WTC11 (cell line): Measurements from ENCODE around the gene ZNF772. TPM values are rescaled to one million over a fixed set of nuclear protein-coding genes. Genes with fewer than 3 reads are reported as not detected.
"Not testable (repeated sequence)": the region's sequence is repeated elsewhere in the genome, so short reads cannot be mapped to it uniquely, and the experiment has no call there.

ENCODE experiments used
- ATAC-seq: fragments of 200-7000 bp; cut with Tn5 transposase; 2 replicates; pipeline ENCODE4 v1.10.0; 2021; ENCODE audit warnings: mild to moderate bottlenecking, moderate library complexity
- CTCF ChIA-PET: fragments of 300-600 bp; sonication (Branson Sonifier 250); formaldehyde crosslinking; loops from one replicate; lab custom pipeline; 2021; ENCODE audit warnings: antibody characterized with exemption; lab: Charles Lee
- POLR2A ChIA-PET: fragments of 350-600 bp; sonication (Branson Sonifier 250); formaldehyde crosslinking; loops from one replicate; lab custom pipeline; 2021; ENCODE audit warnings: antibody characterized with exemption; lab: Charles Lee
- DNase-seq: peaks from one replicate; pipeline ENCODE4 v3.0.0; 2021; ENCODE audit warnings: low spot score
- H3K27ac Mint-ChIP-seq: 2 replicates; pipeline ENCODE4 v1.8.0; 2021; ENCODE audit warnings: mixed read lengths
- H3K27me3 Mint-ChIP-seq: 2 replicates; pipeline ENCODE4 v1.8.0; 2021; ENCODE audit warnings: low read depth, mild to moderate bottlenecking, moderate library complexity, mixed read lengths
- H3K36me3 Mint-ChIP-seq: 2 replicates; pipeline ENCODE4 v1.8.0; 2021; ENCODE audit warnings: mixed read lengths
- H3K4me1 Mint-ChIP-seq: 2 replicates; pipeline ENCODE4 v1.8.0; 2022; ENCODE audit warnings: mixed read lengths
- H3K4me3 Mint-ChIP-seq: 2 replicates; pipeline ENCODE4 v1.8.0; 2021; ENCODE audit warnings: mild to moderate bottlenecking, moderate library complexity, mixed read lengths
- H3K9me3 Mint-ChIP-seq: 2 replicates; pipeline ENCODE4 v1.8.0; 2021; ENCODE audit warnings: mixed read lengths
- ETV6 ChIP-seq: sonication (generic); formaldehyde crosslinking; IDR thresholded peaks from 2 replicates; pipeline ENCODE4 v1.8.1; 2022; ENCODE audit warnings: mild to moderate bottlenecking, missing genetic modification reagents
- FOXK1 ChIP-seq: sonication (generic); formaldehyde crosslinking; IDR thresholded peaks from 2 replicates; pipeline ENCODE4 v1.8.0; 2022; ENCODE audit warnings: mild to moderate bottlenecking, moderate library complexity, missing genetic modification reagents
- GABPB1 ChIP-seq: sonication (generic); formaldehyde crosslinking; IDR thresholded peaks from 2 replicates; pipeline ENCODE4 v1.8.1; 2023; ENCODE audit warnings: mild to moderate bottlenecking, missing genetic modification reagents
- MYBL2 ChIP-seq: sonication (generic); formaldehyde crosslinking; IDR thresholded peaks from 2 replicates; pipeline ENCODE4 v1.8.1; 2023; ENCODE audit warnings: mild to moderate bottlenecking, moderate library complexity, missing genetic modification reagents
- NFE2L1 ChIP-seq: sonication (generic); formaldehyde crosslinking; IDR thresholded peaks from 2 replicates; pipeline ENCODE4 v1.8.1; 2023; ENCODE audit warnings: missing genetic modification reagents
- NFYB ChIP-seq: sonication (generic); formaldehyde crosslinking; conservative IDR thresholded peaks from 2 replicates; pipeline ENCODE4 v1.8.0; 2022; ENCODE audit warnings: low read depth, missing genetic modification reagents
- SP1 ChIP-seq: sonication (generic); formaldehyde crosslinking; conservative IDR thresholded peaks from 2 replicates; pipeline ENCODE4 v1.8.1; 2022; ENCODE audit warnings: missing genetic modification reagents
- USF1 ChIP-seq: sonication (generic); formaldehyde crosslinking; IDR thresholded peaks from 2 replicates; pipeline ENCODE4 v1.8.0; 2022; ENCODE audit warnings: mild to moderate bottlenecking, missing genetic modification reagents
- total RNA-seq: library from RNA; stranded (reverse); gene quantifications from 3 replicates; pipeline ENCODE4 v1.2.3, GENCODE V29; 2021
- TF ChIP-seq, protein P1 (sequence below): sonication (generic); formaldehyde crosslinking; IDR thresholded peaks from 2 replicates; pipeline ENCODE4 v1.8.0; 2022; ENCODE audit warnings: mild to moderate bottlenecking, missing genetic modification reagents
- TF ChIP-seq, protein P2 (sequence below): sonication (generic); formaldehyde crosslinking; IDR thresholded peaks from 2 replicates; pipeline ENCODE4 v1.8.0; 2022; ENCODE audit warnings: mild to moderate bottlenecking, missing genetic modification reagents
- TF ChIP-seq, protein P3 (sequence below): sonication (generic); formaldehyde crosslinking; IDR thresholded peaks from 2 replicates; pipeline ENCODE4 v1.8.0; 2023; ENCODE audit warnings: missing genetic modification reagents, mild to moderate bottlenecking, borderline replicate concordance

Gene ZNF772
- total RNA-seq, 1 experiment from 2014 or later: 13.1 TPM

DNA sequence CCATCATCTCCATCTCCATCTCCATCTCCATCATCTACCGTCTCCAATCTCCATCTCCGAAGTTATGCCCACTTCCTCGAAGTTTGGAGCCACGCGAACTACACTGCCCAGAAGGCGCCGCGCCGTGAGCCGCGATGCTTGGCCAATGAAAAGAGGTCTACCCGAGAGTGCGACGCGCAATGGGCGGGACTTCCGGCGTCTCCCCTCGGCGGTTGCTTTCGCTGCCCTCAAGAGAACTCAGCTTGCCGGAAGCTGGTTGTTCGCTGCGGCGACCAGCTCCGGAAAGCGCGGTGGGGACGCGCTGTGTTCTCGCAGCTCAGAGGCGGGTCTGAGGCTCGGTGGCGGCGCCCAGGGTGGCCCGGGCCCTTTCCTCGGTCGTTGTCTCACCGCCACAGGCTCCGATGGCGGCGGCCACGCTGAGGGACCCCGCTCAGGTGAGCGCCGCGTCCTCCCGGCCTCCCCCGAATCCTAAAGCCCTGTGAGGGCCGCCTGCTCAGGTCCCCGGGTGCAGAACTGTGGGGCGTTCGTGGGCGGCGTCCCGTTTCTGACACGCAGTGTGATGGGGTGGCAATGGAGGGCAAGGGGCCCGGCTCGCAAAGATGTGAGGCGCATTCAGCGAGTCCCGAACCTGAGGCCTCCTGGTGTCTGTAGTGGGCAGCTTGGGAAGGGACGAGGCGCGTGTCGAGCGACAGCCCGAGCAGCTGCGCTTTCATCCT, 22.5 kb upstream of the ZNF772 start, which contains the start of gene ZNF773 (continued):
- TF ChIP-seq FOXK1: peak; percentile 35; the same call in 1 of the 2 replicates

- Mint-ChIP-seq H3K9me3 (peaks cover 20% of the 10 kb centered on the region), H3K36me3 (peaks cover 26% of the 10 kb centered on the region), H3K4me3 (peak overlapping the region; percentile 89; the same call in 1 of the 2 replicates)
- DNase-seq, H3K27ac Mint-ChIP-seq, H3K4me1 Mint-ChIP-seq, H3K27me3 Mint-ChIP-seq, ATAC-seq: not testable (repeated sequence)
- ChIA-PET POLR2A (interaction anchor here (0.9 to 1.0 kb wide), 2 partner anchors 31 to 63 kb away, joined by 3 to 4 read pairs; no protein-coding TSS in a partner anchor), CTCF (interaction anchor here (0.7 kb wide), 1 partner anchor 12 kb away, joined by 3 read pairs; the partner anchor contains the start of gene ZNF419)
Observed at GRCh38 chr19:57499332-57499679, 21.9 kb upstream of the ZNF772 start.

GRCh38 chr19:57488299-57488644, 10.9 kb upstream of the ZNF772 start:
- POLR2A ChIA-PET: interaction anchor here (1.0 kb wide), 1 partner anchor 53 kb away, joined by 4 read pairs; the partner anchor contains the start of gene ZNF749
- CTCF ChIA-PET: not testable (repeated sequence)

GRCh38 chr19:57487477-57488298, 10.3 kb upstream of the ZNF772 start, which contains the start of gene ZNF419:
ZNF419 (plus strand) TSS chr19:57487750; CDS start chr19:57487951, 201 bp downstream.
- POLR2A ChIA-PET: interaction anchor here (0.6 to 1.0 kb wide), 3 partner anchors 53 to 571 kb away, joined by 4 to 8 read pairs (median 4); partner anchors contain the start of genes ZNF135 and ZNF749
- H3K4me1 Mint-ChIP-seq: not testable (repeated sequence)
- H3K36me3 Mint-ChIP-seq: peaks cover 27% of the 10 kb centered on the region
- TF ChIP-seq ETV6 (CRISPR knock-in tag): 0 out of 2 replicates have a peak, but pooled peaks have one; percentile 15
- peak; percentile 89 for TF ChIP-seq SP1
- 0 out of 2 replicates have a peak, but pooled peaks have one; percentile 17 for TF ChIP-seq NFE2L1 (CRISPR knock-in tag)
- TF ChIP-seq, protein P1, sequence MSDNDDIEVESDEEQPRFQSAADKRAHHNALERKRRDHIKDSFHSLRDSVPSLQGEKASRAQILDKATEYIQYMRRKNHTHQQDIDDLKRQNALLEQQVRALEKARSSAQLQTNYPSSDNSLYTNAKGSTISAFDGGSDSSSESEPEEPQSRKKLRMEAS (CRISPR knock-in tag): peak; percentile 55; the same call in 1 of the 2 replicates
- TF ChIP-seq USF1 (CRISPR knock-in tag): peak; percentile 19; the same call in 1 of the 2 replicates
- peak; percentile 29; the same call in 1 of the 2 replicates for TF ChIP-seq MYBL2
- peak; percentile 58; the same call in 1 of the 2 replicates for TF ChIP-seq FOXK1
- TF ChIP-seq, protein P2, sequence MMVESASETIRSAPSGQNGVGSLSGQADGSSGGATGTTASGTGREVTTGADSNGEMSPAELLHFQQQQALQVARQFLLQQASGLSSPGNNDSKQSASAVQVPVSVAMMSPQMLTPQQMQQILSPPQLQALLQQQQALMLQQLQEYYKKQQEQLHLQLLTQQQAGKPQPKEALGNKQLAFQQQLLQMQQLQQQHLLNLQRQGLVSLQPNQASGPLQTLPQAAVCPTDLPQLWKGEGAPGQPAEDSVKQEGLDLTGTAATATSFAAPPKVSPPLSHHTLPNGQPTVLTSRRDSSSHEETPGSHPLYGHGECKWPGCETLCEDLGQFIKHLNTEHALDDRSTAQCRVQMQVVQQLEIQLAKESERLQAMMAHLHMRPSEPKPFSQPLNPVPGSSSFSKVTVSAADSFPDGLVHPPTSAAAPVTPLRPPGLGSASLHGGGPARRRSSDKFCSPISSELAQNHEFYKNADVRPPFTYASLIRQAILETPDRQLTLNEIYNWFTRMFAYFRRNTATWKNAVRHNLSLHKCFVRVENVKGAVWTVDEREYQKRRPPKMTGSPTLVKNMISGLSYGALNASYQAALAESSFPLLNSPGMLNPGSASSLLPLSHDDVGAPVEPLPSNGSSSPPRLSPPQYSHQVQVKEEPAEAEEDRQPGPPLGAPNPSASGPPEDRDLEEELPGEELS (CRISPR knock-in tag): 0 out of 2 replicates have a peak, but pooled peaks have one; percentile 57
- peak; percentile 76; the same call in 1 of the 2 replicates for TF ChIP-seq GABPB1 (CRISPR knock-in tag)
- TF ChIP-seq NFYB: peak; percentile 88
- TF ChIP-seq, protein P3, sequence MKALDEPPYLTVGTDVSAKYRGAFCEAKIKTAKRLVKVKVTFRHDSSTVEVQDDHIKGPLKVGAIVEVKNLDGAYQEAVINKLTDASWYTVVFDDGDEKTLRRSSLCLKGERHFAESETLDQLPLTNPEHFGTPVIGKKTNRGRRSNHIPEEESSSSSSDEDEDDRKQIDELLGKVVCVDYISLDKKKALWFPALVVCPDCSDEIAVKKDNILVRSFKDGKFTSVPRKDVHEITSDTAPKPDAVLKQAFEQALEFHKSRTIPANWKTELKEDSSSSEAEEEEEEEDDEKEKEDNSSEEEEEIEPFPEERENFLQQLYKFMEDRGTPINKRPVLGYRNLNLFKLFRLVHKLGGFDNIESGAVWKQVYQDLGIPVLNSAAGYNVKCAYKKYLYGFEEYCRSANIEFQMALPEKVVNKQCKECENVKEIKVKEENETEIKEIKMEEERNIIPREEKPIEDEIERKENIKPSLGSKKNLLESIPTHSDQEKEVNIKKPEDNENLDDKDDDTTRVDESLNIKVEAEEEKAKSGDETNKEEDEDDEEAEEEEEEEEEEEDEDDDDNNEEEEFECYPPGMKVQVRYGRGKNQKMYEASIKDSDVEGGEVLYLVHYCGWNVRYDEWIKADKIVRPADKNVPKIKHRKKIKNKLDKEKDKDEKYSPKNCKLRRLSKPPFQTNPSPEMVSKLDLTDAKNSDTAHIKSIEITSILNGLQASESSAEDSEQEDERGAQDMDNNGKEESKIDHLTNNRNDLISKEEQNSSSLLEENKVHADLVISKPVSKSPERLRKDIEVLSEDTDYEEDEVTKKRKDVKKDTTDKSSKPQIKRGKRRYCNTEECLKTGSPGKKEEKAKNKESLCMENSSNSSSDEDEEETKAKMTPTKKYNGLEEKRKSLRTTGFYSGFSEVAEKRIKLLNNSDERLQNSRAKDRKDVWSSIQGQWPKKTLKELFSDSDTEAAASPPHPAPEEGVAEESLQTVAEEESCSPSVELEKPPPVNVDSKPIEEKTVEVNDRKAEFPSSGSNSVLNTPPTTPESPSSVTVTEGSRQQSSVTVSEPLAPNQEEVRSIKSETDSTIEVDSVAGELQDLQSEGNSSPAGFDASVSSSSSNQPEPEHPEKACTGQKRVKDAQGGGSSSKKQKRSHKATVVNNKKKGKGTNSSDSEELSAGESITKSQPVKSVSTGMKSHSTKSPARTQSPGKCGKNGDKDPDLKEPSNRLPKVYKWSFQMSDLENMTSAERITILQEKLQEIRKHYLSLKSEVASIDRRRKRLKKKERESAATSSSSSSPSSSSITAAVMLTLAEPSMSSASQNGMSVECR: 0 out of 2 replicates have a peak, but pooled peaks have one; percentile 31
- TF ChIP-seq, all 79 proteins: peak for 11; not testable (repeated sequence) for 68
- ATAC-seq (peak; percentile 95), DNase-seq (peak; percentile 98)
- Mint-ChIP-seq H3K4me3 (peak within 1 kb of the TSS; percentile 86), H3K27me3 (peaks cover 33% of the 10 kb centered on the region), H3K9me3 (peaks cover 26% of the 10 kb centered on the region), H3K27ac (peak within 1 kb of the TSS; percentile 46)
- CTCF ChIA-PET: interaction anchor here (1.0 kb wide), 2 partner anchors 12 to 221 kb away, joined by 3 read pairs; partner anchors contain the start of genes ZNF154 and ZNF773

More at GRCh38 chr19:57488299-57488644, 10.9 kb upstream of the ZNF772 start:
- Mint-ChIP-seq H3K27me3 (peaks cover 33% of the 10 kb centered on the region), H3K27ac (peak overlapping the region; percentile 46), H3K36me3 (peaks cover 32% of the 10 kb centered on the region), H3K4me3 (peak overlapping the region; percentile 86), H3K9me3 (peaks cover 26% of the 10 kb centered on the region)
- not testable (repeated sequence) for H3K4me1 Mint-ChIP-seq, ATAC-seq, DNase-seq
